GM21825 (cell line): ENCODE results near the gene CX3CR1.
"Not testable (repeated sequence)": the region's sequence is repeated elsewhere in the genome, so short reads cannot be mapped to it uniquely, and the experiment has no call there.

Experiments used
- ATAC-seq: cut with Tn5 transposase; IDR thresholded peaks from one replicate; pipeline ENCODE4 v1.9.1; 2021; ENCODE audit warnings: mild to moderate bottlenecking, moderate library complexity; ENCODE audit not compliant: unreplicated experiment

Gene CX3CR1

GRCh38 chr3:39269528-39269927, 10.3 kb downstream of the CX3CR1 start:
- ATAC-seq: no peak

GRCh38 chr3:39268549-39268900, 11.3 kb downstream of the CX3CR1 start:
- no peak for ATAC-seq

DNA sequence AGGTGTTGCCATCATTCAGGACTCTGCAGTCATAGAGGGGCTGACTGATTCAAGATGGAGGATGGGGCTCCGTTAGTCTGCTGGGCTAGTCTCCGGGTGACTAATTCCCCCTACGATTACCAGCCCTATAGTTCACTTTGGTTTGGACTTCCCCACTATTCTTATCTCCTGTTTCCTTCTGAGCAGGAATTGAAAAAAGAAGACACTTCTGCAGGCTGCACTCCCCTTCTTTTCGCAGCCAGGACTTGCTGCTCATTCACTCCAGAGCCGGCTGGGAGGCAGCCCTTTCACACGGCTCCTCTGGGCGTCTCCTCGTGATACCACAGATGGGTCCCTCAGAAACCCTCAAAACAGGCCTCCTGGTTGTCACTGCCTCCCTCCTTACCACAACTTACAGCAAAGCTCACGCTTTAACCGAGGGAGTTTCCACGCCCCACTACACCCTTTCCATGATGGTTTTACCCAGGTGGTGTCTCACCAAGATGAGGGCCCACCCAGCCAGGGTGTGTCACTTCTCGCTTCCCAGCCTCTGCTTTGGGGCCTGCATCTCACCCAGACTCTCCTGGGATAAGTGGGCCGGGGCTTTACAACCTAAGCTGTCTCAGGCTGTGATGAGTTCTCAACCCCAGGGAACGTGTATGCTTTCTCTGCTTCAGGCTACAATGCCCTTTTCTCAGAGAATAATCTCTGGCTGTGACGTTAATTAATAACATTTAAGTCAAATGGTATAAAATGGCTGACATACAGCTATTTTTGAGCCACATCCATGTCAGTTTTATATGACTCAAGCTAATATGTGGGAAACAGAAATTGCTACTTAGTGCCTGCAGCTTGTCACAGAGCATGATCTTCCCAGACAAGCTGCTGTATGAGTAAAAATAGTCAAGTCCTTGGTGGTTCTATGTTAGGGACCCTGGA, 11.9 kb downstream of the CX3CR1 start:
- ATAC-seq: no peak

GRCh38 chr3:39264053-39264452, 15.8 kb downstream of the CX3CR1 start:
- ATAC-seq: no peak

GRCh38 chr3:39263576-39263975, 16.3 kb downstream of the CX3CR1 start:
- ATAC-seq: no peak

GRCh38 chr3:39262846-39263245, 17.0 kb downstream of the CX3CR1 start:
- ATAC-seq: no peak

DNA sequence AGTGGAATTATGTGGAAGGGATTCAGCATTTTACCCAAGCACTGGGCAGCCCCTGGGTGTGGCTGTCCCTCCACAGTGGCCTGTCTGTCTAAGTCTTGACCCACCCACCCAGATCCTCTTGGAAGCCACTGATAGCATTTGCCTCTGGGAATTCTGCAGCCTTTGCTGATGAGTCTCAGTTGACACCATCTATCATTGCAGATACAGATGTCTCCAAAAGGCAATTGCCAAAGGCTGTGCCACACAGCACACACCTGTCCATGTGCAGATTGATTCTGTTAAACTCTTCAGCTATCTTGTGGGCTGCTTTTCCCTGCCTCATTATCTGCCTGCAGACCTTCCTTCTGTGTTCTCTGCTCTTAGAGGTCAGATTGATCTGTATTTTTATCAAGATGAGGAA, 18.1 kb downstream of the CX3CR1 start:
- ATAC-seq: no peak

DNA sequence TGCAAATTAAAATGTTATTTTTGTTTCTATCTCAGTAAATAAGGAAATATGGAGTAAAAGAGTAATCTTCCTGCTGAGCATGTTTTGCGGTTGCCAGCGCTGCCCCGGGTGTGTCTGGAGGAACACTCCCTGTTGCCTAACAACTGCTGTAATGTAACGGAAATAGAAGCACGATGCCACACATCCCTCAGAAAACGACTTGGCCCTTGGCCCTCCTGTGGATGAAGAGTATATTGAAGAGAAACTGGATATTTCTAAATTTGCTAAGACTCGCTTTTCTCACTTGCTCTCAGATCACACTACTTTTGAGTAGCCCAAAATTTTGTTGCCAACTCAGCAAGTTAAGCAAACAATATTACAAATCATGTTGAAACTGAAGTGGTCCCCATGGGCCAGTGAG, 18.9 kb downstream of the CX3CR1 start:
- ATAC-seq: peak; percentile 63

- ATAC-seq: no peak
Observed at GRCh38 chr3:39260318-39260717, 19.5 kb downstream of the CX3CR1 start.

DNA sequence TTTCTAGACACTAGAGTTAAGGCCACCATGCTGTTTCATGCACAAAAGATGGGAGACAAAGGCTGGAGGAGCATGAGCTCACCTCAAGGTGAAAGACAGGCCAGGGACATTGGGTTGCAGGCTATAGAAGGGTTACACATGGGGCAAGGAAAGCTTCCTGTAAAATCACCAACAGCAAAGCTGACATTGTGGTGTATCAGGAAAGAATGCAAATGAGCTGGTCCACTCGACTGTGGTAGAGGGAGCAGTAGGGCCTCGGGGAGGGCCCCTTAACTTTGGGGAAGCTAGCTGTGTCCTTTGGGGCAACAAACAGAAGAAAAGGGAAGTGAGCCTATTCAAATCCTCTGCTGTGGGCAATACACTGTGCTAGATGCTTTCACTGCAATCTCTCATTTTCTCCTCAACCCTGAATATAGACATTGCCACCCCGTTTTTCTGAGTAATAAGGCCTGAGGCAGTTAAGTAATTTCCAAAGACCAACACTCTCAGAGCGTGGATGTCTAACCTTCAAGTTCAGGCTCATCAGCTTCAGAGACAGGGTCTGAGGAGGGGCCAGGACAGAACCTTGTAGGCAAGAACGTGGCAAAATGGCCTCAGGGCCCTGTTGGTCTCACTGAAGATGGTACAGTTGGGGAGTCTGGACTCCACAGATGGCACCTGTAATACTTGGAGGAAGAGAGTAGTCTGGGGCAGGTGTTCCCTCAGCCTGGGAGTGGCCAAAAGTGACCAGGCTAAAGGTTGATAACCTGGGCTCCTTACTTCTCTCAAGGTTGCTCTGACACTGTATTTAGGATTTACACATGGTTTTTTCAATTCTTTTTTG, 24.1 kb downstream of the CX3CR1 start:
- ATAC-seq: peak; percentile 97

GRCh38 chr3:39254806-39255449, 24.9 kb downstream of the CX3CR1 start:
- no peak for ATAC-seq

DNA sequence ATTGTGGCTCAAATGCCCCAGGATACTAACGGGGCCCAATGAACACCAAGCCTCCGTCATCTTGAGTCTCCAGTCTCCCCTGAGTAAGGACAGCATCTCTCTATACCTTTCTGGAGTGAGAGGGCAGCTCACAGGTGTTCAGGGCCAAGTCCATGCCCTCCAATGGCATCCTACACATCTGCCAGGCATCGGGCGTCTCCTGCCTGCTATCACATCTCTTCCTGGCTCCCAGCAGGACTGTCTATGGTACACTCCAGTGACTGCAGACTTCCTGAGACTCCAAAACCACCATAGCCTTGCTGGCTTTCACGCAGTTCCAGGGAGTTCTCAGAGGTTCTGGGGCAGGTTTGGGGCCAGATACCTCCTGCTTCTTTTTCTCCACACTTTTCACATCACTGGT, 28.3 kb downstream of the CX3CR1 start:
- ATAC-seq: no peak

GRCh38 chr3:39250116-39250747, 29.6 kb downstream of the CX3CR1 start:
- no peak for ATAC-seq

- ATAC-seq: no peak
Observed at GRCh38 chr3:39249453-39250115, 30.3 kb downstream of the CX3CR1 start.

DNA sequence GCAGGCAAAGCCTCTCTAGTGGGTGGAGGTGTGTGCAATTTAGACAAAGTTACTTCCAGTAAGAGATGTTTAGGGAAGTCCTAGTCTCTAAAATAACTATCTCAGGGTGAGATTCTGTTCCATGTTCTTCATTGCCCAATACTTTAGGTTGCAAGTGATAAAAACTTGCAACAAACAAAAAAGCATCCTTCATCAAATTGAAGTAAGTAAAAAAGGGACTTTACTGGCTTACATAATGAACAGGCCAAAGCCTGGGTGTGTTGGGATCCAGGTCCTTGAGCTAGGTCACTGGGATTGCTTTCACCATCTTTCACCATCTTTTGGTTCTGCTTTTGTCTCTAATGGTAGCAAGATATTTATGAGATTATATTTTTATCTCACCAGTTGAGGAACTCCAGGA, 38.3 kb downstream of the CX3CR1 start:
- ATAC-seq: no peak

DNA sequence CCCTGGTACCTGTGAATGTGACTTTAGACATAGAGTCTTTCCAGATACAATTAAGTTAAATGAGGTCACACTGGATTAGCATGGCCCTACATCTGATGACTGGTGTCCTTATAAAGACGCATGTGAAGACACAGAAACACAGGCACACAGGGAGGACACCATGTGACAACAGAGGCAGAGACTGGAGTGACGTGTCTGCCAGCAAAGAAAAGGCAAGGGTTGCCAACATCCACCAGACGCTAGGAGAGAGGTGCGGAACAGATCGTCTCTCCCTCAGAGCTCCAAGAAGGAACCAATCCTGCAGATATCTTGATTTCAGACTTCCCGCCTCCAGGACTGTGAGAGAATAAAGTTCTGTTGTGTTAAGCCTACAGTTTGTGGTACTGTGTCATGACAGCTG, 42.8 kb downstream of the CX3CR1 start:
- ATAC-seq: no peak

GRCh38 chr3:39234651-39235050, 45.2 kb downstream of the CX3CR1 start:
- ATAC-seq: no peak

- ATAC-seq: no peak
Observed at GRCh38 chr3:39232859-39233258, 47.0 kb downstream of the CX3CR1 start.

GRCh38 chr3:39230453-39230852, 49.4 kb downstream of the CX3CR1 start:
- no peak for ATAC-seq

DNA sequence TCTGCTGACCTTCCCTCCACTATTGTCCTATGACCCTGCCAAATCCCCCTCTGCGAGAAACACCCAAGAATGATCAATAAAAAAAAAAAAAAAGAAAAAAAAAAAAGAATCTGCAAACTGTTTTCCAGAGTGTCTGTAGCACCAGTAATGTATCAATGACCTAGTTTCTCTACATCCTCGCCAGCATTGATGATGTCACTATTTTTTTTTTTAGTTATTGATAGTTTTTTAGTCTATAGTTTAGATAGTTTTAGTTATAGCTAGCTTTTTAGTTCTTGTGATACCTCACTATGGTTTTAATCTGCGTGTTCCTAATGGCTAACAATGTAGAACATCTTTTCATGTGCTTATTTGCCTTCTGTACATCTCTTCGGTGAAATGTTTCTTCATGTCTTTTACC, 51.3 kb downstream of the CX3CR1 start:
- ATAC-seq: no peak

GRCh38 chr3:39227596-39227995, 52.2 kb downstream of the CX3CR1 start:
- not testable (repeated sequence) for ATAC-seq
